Astrocyte of the cerebellum (primary cell): ENCODE data around the gene KCNJ9.
"Not testable (repeated sequence)": the region's sequence is repeated elsewhere in the genome, so short reads cannot be mapped to it uniquely, and the experiment has no call there.

Source experiments
- DNase-seq: peaks from one replicate; pipeline ENCODE4 v3.0.0-alpha.2; 2011; ENCODE audit warnings: low read depth
- H3K4me3 ChIP-seq: 2 replicates; pipeline ENCODE4 v1.5.1; 2011; ENCODE audit warnings: mild to moderate bottlenecking, low read depth, low read length, moderate library complexity
- CTCF ChIP-seq: IDR thresholded peaks from 2 replicates; pipeline ENCODE4 v1.5.1; 2012; ENCODE audit warnings: low read length, low read depth, moderate library complexity, mild to moderate bottlenecking; ENCODE audit errors: missing control alignments
- in situ Hi-C: cut with HindIII; loops from 2 replicates; pipeline ENCODE4 v1.10.0; 2017; ENCODE audit warnings: low sequenced_read_pairs

KCNJ9 gene

GRCh38 chr1:160047111-160047991 is 34.0 kb upstream of the KCNJ9 start:
- H3K4me3 ChIP-seq = no peak overlapping the region
- no peak for DNase-seq
- no peak for TF ChIP-seq CTCF
- in situ Hi-C loops = no loop called here

GRCh38 chr1:160048335-160048734 is 33.0 kb upstream of the KCNJ9 start:
- no peak for TF ChIP-seq CTCF
- in situ Hi-C loops = no loop called here
- no peak overlapping the region for H3K4me3 ChIP-seq

GRCh38 chr1:160049101-160049500 is 32.2 kb upstream of the KCNJ9 start:
- in situ Hi-C loops = no loop called here
- no peak for DNase-seq
- no peak overlapping the region for H3K4me3 ChIP-seq
- no peak for TF ChIP-seq CTCF

More at GRCh38 chr1:160048335-160048734, 33.0 kb upstream of the KCNJ9 start:
- no peak for DNase-seq

- H3K4me3 ChIP-seq, in situ Hi-C loops, DNase-seq: not testable (repeated sequence)
Observed at GRCh38 chr1:160050182-160050581, 31.2 kb upstream of the KCNJ9 start.

GRCh38 chr1:160050619-160051018 is 30.7 kb upstream of the KCNJ9 start:
- in situ Hi-C loops = no loop called here
- DNase-seq = no peak
- H3K4me3 ChIP-seq = no peak overlapping the region
- TF ChIP-seq CTCF = no peak

- DNase-seq = no peak
- no peak overlapping the region for H3K4me3 ChIP-seq
- in situ Hi-C loops = no loop called here
- TF ChIP-seq CTCF = no peak
Observed at GRCh38 chr1:160052936-160053335, 28.4 kb upstream of the KCNJ9 start.
